ENCODE measurements around the gene PPID. TPM values are rescaled to one million over a fixed set of nuclear protein-coding genes. Genes with fewer than 3 reads are reported as not detected.

Gene PPID
- total and polyA plus RNA-seq, 9 of the 15 experiments (the other 6 are each of a cell fraction or from before 2014, with no cell fraction given), result 46.5 to 160 (median 98.6) TPM

DNA sequence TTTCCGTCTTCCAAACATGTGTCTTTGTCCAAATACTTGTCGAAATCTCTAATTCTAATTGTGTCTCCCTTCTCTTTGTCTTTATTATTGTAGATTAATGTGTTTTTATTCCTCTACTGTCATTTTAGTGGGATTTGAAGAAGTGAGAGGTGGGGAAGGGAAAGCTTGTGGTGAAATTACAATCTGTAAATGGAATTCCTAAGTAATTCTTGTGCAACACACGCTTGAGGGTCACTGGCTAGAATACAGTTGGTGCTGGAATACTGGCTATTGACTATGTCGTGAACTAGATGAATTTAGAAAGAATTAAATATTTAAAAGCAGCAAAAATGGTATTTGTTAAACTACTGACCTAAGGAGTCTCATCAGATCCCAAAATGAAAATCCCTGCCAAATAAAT, 34.9 kb upstream of the PPID start:
- Histone ChIP-seq H3K4me3 (no peak overlapping the region), H3K79me2 (ENCODE audit: control insufficient read depth, insufficient read depth, low read length) (no peaks in the 10 kb centered on the region), H3K27me3 (ENCODE audit: control insufficient read depth in 2 of 2, insufficient read depth in 2 of 2, low read length in 2 of 2) (no peaks in the 10 kb centered on the region), H3K9ac (ENCODE audit: insufficient read depth in 1 of 2, low read depth in 2 of 2, low read length in 2 of 2) (no peak overlapping the region), H3K36me3 (ENCODE audit: control insufficient read depth, insufficient read depth, low read length) (no peaks in the 10 kb centered on the region), H3K9me1 (ENCODE audit: control insufficient read depth, insufficient read depth, low read length) (no peaks in the 10 kb centered on the region), H3K4me1 (replicated peaks in 1 of 2; ENCODE audit: control insufficient read depth in 2 of 2, insufficient read depth in 2 of 2, low read length in 2 of 2) (peaks cover 0 to 4% of the 10 kb centered on the region in 2 experiments; a peak in 1 of 5 replicates), H2AFZ (ENCODE audit: low read depth, low read length) (no peak overlapping the region), H4K20me1 (replicated peaks; ENCODE audit: control insufficient read depth, insufficient read depth, low read length) (no peaks in the 10 kb centered on the region), H3K9me3 (replicated peaks; ENCODE audit: control insufficient read depth, insufficient read depth, low read depth, low read length) (no peaks in the 10 kb centered on the region), H3K4me2 (ENCODE audit: insufficient read depth, low read length) (no peak overlapping the region), H3K27ac (ENCODE audit: extremely low read depth, low read depth, low read length) (no peak overlapping the region)
- no TSS peak for BruUV-seq (replicated peaks)
- WGBS (ENCODE audit: insufficient coverage, low coverage, missing lambda C conversion rate), result 13% methylated on average over 4 of the region's 4 CpGs
- DNase-seq (ENCODE audit: extremely low read depth in 1 of 4, low spot score in 3 of 4) (no peak), ATAC-seq (no peak), FAIRE-seq (no peak)
- ChIA-PET CTCF (ENCODE audit: low intra/inter-chr PET ratio) (no interaction called here), POLR2A (interaction anchor here (0.7 kb wide), 1 partner anchor 671 kb away, joined by 3 read pairs; no protein-coding TSS in a partner anchor)
- no peak for TF ChIP-seq PTRF (tag; IDR thresholded peaks at IDR 0.05)
- TF ChIP-seq ZNF316 (IDR thresholded peaks at IDR 0.05), result no peak
- TF ChIP-seq, protein P1, sequence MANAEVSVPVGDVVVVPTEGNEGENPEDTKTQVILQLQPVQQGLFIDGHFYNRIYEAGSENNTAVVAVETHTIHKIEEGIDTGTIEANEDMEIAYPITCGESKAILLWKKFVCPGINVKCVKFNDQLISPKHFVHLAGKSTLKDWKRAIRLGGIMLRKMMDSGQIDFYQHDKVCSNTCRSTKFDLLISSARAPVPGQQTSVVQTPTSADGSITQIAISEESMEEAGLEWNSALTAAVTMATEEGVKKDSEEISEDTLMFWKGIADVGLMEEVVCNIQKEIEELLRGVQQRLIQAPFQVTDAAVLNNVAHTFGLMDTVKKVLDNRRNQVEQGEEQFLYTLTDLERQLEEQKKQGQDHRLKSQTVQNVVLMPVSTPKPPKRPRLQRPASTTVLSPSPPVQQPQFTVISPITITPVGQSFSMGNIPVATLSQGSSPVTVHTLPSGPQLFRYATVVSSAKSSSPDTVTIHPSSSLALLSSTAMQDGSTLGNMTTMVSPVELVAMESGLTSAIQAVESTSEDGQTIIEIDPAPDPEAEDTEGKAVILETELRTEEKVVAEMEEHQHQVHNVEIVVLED (CRISPR knock-in tag; IDR thresholded peaks at IDR 0.05), result no peak
- TF ChIP-seq BMI1 (IDR thresholded peaks at IDR 0.05; ENCODE audit: low read length), result no peak
- no peak for TF ChIP-seq ARID4B (CRISPR knock-in tag; IDR thresholded peaks at IDR 0.05)
- TF ChIP-seq HIVEP1 (CRISPR knock-in tag; IDR thresholded peaks at IDR 0.05), result no peak
- TF ChIP-seq IRF1 (CRISPR knock-in tag; IDR thresholded peaks at IDR 0.05; ENCODE audit: borderline replicate concordance), result no peak
- no peak for TF ChIP-seq TEAD1 (CRISPR knock-in tag; IDR thresholded peaks at IDR 0.05)
- no peak for TF ChIP-seq CHD4 (IDR thresholded peaks at IDR 0.05; ENCODE audit: insufficient read depth, insufficient replicate concordance, low read depth, low read length, poor library complexity, severe bottlenecking)
- TF ChIP-seq LEF1 (IDR thresholded peaks at IDR 0.05), result no peak
- no peak for TF ChIP-seq CC2D1A (IDR thresholded peaks at IDR 0.05)
- TF ChIP-seq PCBP2 (IDR thresholded peaks at IDR 0.05; ENCODE audit: low read depth, low read length, poor library complexity, severe bottlenecking), result no peak
- intact Hi-C loops (cut with micrococcal nuclease) (no loop called here), in situ Hi-C loops (cut with MboI) (no loop called here)
